NT2/D1 (cell line): ENCODE results near the gene TXNRD1.

Source experiments
- SUZ12 ChIP-seq: IDR thresholded peaks from 2 replicates; pipeline ENCODE4 v1.6.1; 2011; ENCODE audit not compliant: insufficient read length, insufficient read depth; ENCODE audit errors: extremely low read depth
- YY1 ChIP-seq: IDR thresholded peaks from 2 replicates; pipeline ENCODE4 v1.6.1; 2011; ENCODE audit not compliant: insufficient read length, insufficient read depth
- ZNF274 ChIP-seq: IDR thresholded peaks from 2 replicates; pipeline ENCODE4 v1.6.1; 2011; ENCODE audit warnings: mild to moderate bottlenecking, low read depth, low read length

DNA sequence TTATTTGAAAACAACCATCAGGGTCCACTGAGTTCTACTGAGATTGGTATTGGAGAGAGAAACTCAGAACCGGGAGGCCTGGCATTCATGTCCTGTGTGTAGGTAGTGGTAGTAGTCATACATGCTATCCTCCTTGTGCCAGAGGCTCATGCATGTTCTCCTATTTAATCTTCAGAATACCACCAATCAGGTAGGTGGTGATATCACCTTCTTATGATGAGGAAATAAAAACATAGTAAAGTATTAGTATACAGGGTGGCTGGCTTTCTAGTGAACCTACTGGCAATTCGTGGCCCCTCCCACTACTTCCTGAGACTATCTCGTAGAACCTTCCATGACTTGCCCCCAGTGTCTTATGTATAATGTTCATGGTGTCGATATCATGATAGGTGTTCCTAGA lies 47.4 kb downstream of the TXNRD1 start:
- TF ChIP-seq ZNF274 (no peak), YY1 (no peak), SUZ12 (no peak)
